Suprapubic skin (tissue), 4 donors: ENCODE measurements around the gene TMEM145. TPM values are rescaled to one million over a fixed set of nuclear protein-coding genes. Genes with fewer than 3 reads are reported as not detected.

Experiments used
- DNase-seq, 2 donors: peaks; one replicate each; pipeline ENCODE4 v3.0.0-alpha.2; 2019; ENCODE audit warnings: low spot score in 2 of 2
- H3K27ac ChIP-seq: fragments of 200-600 bp; sonication (generic); one replicate; pipeline ENCODE4 v1.5.1; 2019
- H3K27me3 ChIP-seq: fragments of 200-600 bp; sonication (generic); one replicate; pipeline ENCODE4 v1.5.1; 2019
- H3K36me3 ChIP-seq: fragments of 200-600 bp; sonication (generic); one replicate; pipeline ENCODE4 v1.5.1; 2019
- H3K4me1 ChIP-seq: fragments of 200-600 bp; sonication (generic); one replicate; pipeline ENCODE4 v1.5.1; 2019
- H3K4me3 ChIP-seq: fragments of 200-600 bp; sonication (generic); one replicate; pipeline ENCODE4 v1.5.1; 2019; ENCODE audit warnings: mild to moderate bottlenecking
- H3K9me3 ChIP-seq: fragments of 200-600 bp; sonication (generic); one replicate; pipeline ENCODE4 v1.5.1; 2019
- EP300 ChIP-seq: sonication (generic); formaldehyde crosslinking; IDR thresholded peaks from one replicate; pipeline ENCODE4 v1.6.1; 2017; ENCODE audit warnings: antibody characterized with exemption
- POLR2A ChIP-seq, 2 donors: fragments of 450-650 bp; IDR thresholded peaks; one replicate each; pipeline ENCODE4 v1.6.1; 2017; ENCODE audit warnings: antibody characterized with exemption in 2 of 2, mild to moderate bottlenecking in 2 of 2, moderate library complexity in 2 of 2
- POLR2AphosphoS5 ChIP-seq, 3 donors: sonication (generic); formaldehyde crosslinking; IDR thresholded peaks; one replicate each; pipeline ENCODE4 v1.6.1; 2017; ENCODE audit warnings: antibody characterized with exemption in 3 of 3
- WGBS: methylation state at CpG from one replicate; pipeline ENCODE4 v1.1.5; 2018; 5-methylcytosine and 5-hydroxymethylcytosine counted together
- total RNA-seq, 4 donors: library from RNA; depleted of rRNA; stranded (reverse); fragments of >200 nt; gene quantifications; one replicate each; pipeline ENCODE4 v1.1.0, GENCODE V29; 2016
- TF ChIP-seq, protein P1 (sequence below), 2 donors: fragments of 200-600 bp in 1 of 2; fragments of 450-650 bp in 1 of 2; sonication (generic) in 1 of 2; IDR thresholded peaks; one replicate each; pipeline ENCODE4 v1.5.1; 2016 to 2019; ENCODE audit warnings: antibody characterized with exemption in 2 of 2, mild to moderate bottlenecking in 1 of 2, moderate library complexity in 1 of 2

Gene TMEM145
- total RNA-seq, 4 donors from 2014 or later = 4.2 TPM; not detected in 3

GRCh38 chr19:42332059-42332458 is 18.9 kb downstream of the TMEM145 start:
- H3K27me3 ChIP-seq = no peaks in the 10 kb centered on the region
- WGBS = 78% methylated on average over 6 of the region's 6 CpGs
- no peak overlapping the region for H3K4me3 ChIP-seq
- H3K27ac ChIP-seq = no peak overlapping the region
- no peak for TF ChIP-seq EP300
- TF ChIP-seq POLR2AphosphoS5 (IDR thresholded peaks at IDR 0.05) = no peak
- TF ChIP-seq POLR2A (IDR thresholded peaks at IDR 0.05) = no peak
- TF ChIP-seq, protein P1, sequence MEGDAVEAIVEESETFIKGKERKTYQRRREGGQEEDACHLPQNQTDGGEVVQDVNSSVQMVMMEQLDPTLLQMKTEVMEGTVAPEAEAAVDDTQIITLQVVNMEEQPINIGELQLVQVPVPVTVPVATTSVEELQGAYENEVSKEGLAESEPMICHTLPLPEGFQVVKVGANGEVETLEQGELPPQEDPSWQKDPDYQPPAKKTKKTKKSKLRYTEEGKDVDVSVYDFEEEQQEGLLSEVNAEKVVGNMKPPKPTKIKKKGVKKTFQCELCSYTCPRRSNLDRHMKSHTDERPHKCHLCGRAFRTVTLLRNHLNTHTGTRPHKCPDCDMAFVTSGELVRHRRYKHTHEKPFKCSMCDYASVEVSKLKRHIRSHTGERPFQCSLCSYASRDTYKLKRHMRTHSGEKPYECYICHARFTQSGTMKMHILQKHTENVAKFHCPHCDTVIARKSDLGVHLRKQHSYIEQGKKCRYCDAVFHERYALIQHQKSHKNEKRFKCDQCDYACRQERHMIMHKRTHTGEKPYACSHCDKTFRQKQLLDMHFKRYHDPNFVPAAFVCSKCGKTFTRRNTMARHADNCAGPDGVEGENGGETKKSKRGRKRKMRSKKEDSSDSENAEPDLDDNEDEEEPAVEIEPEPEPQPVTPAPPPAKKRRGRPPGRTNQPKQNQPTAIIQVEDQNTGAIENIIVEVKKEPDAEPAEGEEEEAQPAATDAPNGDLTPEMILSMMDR (IDR thresholded peaks at IDR 0.05) = no peak
- H3K9me3 ChIP-seq = no peaks in the 10 kb centered on the region
- DNase-seq = no peak
- peaks cover 20% of the 10 kb centered on the region for H3K36me3 ChIP-seq
- H3K4me1 ChIP-seq = peaks cover 7% of the 10 kb centered on the region

- H3K4me3 ChIP-seq = no peak overlapping the region
- DNase-seq = no peak
- WGBS = 97% methylated on average over 3 of the region's 3 CpGs
- TF ChIP-seq, protein P1 (IDR thresholded peaks at IDR 0.05) = no peak
- no peak for TF ChIP-seq EP300
- TF ChIP-seq POLR2A (IDR thresholded peaks at IDR 0.05) = no peak
- no peak for TF ChIP-seq POLR2AphosphoS5 (IDR thresholded peaks at IDR 0.05)
- no peaks in the 10 kb centered on the region for H3K4me1 ChIP-seq
- H3K36me3 ChIP-seq = peaks cover 26% of the 10 kb centered on the region
- no peaks in the 10 kb centered on the region for H3K27me3 ChIP-seq
- H3K27ac ChIP-seq = no peak overlapping the region
- H3K9me3 ChIP-seq = no peaks in the 10 kb centered on the region
Observed at GRCh38 chr19:42333018-42333417, 19.9 kb downstream of the TMEM145 start.

GRCh38 chr19:42333975-42334696 is 21.0 kb downstream of the TMEM145 start:
- DNase-seq = no peak
- no peak overlapping the region for H3K27ac ChIP-seq
- no peaks in the 10 kb centered on the region for H3K9me3 ChIP-seq
- H3K4me1 ChIP-seq = no peaks in the 10 kb centered on the region
- no peak for TF ChIP-seq POLR2A (IDR thresholded peaks at IDR 0.05)
- TF ChIP-seq EP300 = no peak
- no peak for TF ChIP-seq POLR2AphosphoS5 (IDR thresholded peaks at IDR 0.05)
- TF ChIP-seq, protein P1 (IDR thresholded peaks at IDR 0.05) = no peak
- peaks cover 26% of the 10 kb centered on the region for H3K36me3 ChIP-seq
- no peak overlapping the region for H3K4me3 ChIP-seq
- 85% methylated on average over 17 of the region's 21 CpGs for WGBS
- no peaks in the 10 kb centered on the region for H3K27me3 ChIP-seq

- no peaks in the 10 kb centered on the region for H3K9me3 ChIP-seq
- peaks cover 29% of the 10 kb centered on the region for H3K36me3 ChIP-seq
- no peak for TF ChIP-seq EP300
- TF ChIP-seq, protein P1 (IDR thresholded peaks at IDR 0.05) = no peak
- no peak for TF ChIP-seq POLR2AphosphoS5 (IDR thresholded peaks at IDR 0.05)
- TF ChIP-seq POLR2A (IDR thresholded peaks at IDR 0.05) = no peak
- DNase-seq = no peak
- no peak overlapping the region for H3K4me3 ChIP-seq
- no peaks in the 10 kb centered on the region for H3K4me1 ChIP-seq
- 88% methylated on average over 13 of the region's 13 CpGs for WGBS
- H3K27ac ChIP-seq = no peak overlapping the region
- H3K27me3 ChIP-seq = no peaks in the 10 kb centered on the region
Observed at GRCh38 chr19:42334697-42335373, 21.7 kb downstream of the TMEM145 start.

DNA sequence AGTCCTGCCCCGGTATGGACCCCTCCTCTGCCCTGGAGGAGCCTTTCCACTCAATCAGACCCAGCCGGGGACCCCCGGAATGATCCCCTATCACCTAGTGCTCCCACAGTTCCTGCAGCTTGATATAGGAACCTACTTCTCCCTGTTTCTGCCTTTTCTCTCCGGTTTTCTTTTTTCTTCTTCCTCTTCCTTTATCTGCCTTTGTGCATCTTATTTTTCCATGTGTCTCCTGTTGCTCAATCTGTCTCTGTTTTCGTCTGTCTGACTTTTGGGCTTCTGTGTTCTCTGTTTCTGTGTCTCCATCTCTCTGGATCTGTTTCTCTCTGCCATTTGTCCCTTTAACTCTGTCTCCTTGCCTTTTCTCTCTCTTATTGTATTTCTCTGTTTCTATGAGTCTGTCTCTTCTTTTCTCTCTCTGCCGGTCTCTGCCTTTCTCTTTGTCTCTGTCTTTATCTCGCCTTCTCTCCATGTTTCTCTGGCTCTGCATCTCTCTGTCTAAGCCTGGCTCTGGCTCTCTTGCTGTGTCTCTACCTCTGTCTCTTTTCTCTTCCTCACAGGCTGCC is 22.3 kb downstream of the TMEM145 start:
- WGBS = 89% methylated on average over 7 of the region's 7 CpGs

More for the DNA sequence above, 22.3 kb downstream of the TMEM145 start:
- Histone ChIP-seq H3K4me1 (no peaks in the 10 kb centered on the region), H3K9me3 (no peaks in the 10 kb centered on the region), H3K27ac (no peak overlapping the region), H3K36me3 (peaks cover 33% of the 10 kb centered on the region), H3K27me3 (no peaks in the 10 kb centered on the region), H3K4me3 (no peak overlapping the region)
- TF ChIP-seq POLR2A (IDR thresholded peaks at IDR 0.05) (no peak), POLR2AphosphoS5 (IDR thresholded peaks at IDR 0.05) (no peak), EP300 (no peak)
- TF ChIP-seq, protein P1 (IDR thresholded peaks at IDR 0.05) = no peak
- DNase-seq = no peak
